Smooth muscle cell (in vitro differentiated cells): ENCODE data around the gene ARMC9. TPM values are rescaled to one million over a fixed set of nuclear protein-coding genes. Genes with fewer than 3 reads are reported as not detected.

Source experiments
- DNase-seq: peaks from one replicate; lab custom pipeline; 2025; ENCODE audit not compliant: unreplicated experiment; lab: John Stamatoyannopoulos, UW
- H2AFZ ChIP-seq: fragments of 200-600 bp; sonication (generic); 2 replicates; pipeline ENCODE4 v1.6.0; 2016; ENCODE audit warnings: antibody characterized with exemption, low read depth, mild to moderate bottlenecking
- H3F3A ChIP-seq: fragments of 200-600 bp; sonication (generic); 2 replicates; pipeline ENCODE4 v1.6.0; 2017; ENCODE audit warnings: antibody characterized with exemption, low read depth
- H3K27ac ChIP-seq: fragments of 200-600 bp; sonication (generic); 2 replicates; pipeline ENCODE4 v1.5.1; 2016; ENCODE audit warnings: low read depth, mild to moderate bottlenecking
- H3K27me3 ChIP-seq: fragments of 200-600 bp; sonication (generic); 2 replicates; pipeline ENCODE4 v1.6.1; 2016; ENCODE audit warnings: low read depth, mild to moderate bottlenecking
- H3K36me3 ChIP-seq: fragments of 200-600 bp; sonication (generic); 2 replicates; pipeline ENCODE4 v1.5.1; 2016; ENCODE audit warnings: low read depth
- H3K4me1 ChIP-seq: fragments of 200-600 bp; sonication (generic); 2 replicates; pipeline ENCODE4 v1.5.1; 2016; ENCODE audit warnings: low read depth
- H3K4me2 ChIP-seq: fragments of 200-600 bp; sonication (generic); 2 replicates; pipeline ENCODE4 v1.6.0; 2016; ENCODE audit warnings: mild to moderate bottlenecking
- H3K4me3 ChIP-seq: fragments of 200-600 bp; sonication (generic); 2 replicates; pipeline ENCODE4 v1.5.1; 2016; ENCODE audit warnings: mild to moderate bottlenecking
- H3K79me2 ChIP-seq: fragments of 200-600 bp; sonication (generic); 2 replicates; pipeline ENCODE4 v1.6.0; 2016; ENCODE audit warnings: low read depth, mild to moderate bottlenecking
- H3K9ac ChIP-seq: fragments of 200-600 bp; sonication (generic); 2 replicates; pipeline ENCODE4 v1.6.0; 2016; ENCODE audit warnings: low read depth
- H3K9me3 ChIP-seq: fragments of 200-600 bp; sonication (generic); replicated peaks from 2 replicates; pipeline ENCODE4 v1.5.1; 2016; ENCODE audit warnings: low read depth
- H4K20me1 ChIP-seq: fragments of 200-600 bp; sonication (generic); 2 replicates; pipeline ENCODE4 v1.6.0; 2016; ENCODE audit warnings: low read depth
- WGBS: methylation state at CpG from one replicate; pipeline ENCODE4 v1.1.7; 2016; ENCODE audit warnings: low lambda C conversion rate; 5-methylcytosine and 5-hydroxymethylcytosine counted together
- polyA plus RNA-seq: library from polyadenylated mRNA; unstranded; fragments of >200 nt; fragmentation: Nextera tagmentation; extraction: Ambion mirVana; gene quantifications from 2 replicates; pipeline ENCODE4 v1.2.1, GENCODE V29; 2016
- total RNA-seq: library from RNA; depleted of rRNA; stranded (reverse); fragments of >200 nt; gene quantifications from 2 replicates; pipeline ENCODE4 v1.2.3, GENCODE V29; 2014
- TF ChIP-seq, protein P1 (sequence below): fragments of 200-600 bp; sonication (generic); IDR thresholded peaks from 2 replicates; pipeline ENCODE4 v1.5.1; 2017; ENCODE audit warnings: borderline replicate concordance, mild to moderate bottlenecking, antibody characterized with exemption; ENCODE audit not compliant: insufficient read depth, poor library complexity, severe bottlenecking

Gene ARMC9
- total and polyA plus RNA-seq, 2 experiments from 2014 or later = 34.7 to 51.0 TPM

DNA sequence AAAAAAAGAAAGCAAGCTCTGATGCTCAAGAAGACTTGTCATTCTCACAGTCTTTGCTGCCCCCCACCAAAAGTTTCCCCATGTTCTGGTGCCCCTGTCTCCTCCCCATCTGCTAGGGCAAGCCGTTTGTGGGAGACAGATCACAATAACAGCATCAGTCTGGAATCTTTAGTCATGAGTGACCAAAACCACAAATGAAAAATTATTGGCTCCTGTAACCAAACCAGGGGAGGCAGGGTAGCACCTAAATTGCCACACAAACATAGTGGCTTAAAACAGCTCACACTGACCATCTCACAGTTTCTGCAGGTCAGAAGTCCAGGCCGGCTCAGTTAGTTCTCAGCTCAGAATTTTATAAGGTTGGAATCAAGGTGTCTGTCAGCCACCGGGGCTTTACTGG, 188.0 kb downstream of the ARMC9 start:
- DNase-seq = no peak
- no peaks in the 10 kb centered on the region for H3K36me3 ChIP-seq
- no peaks in the 10 kb centered on the region for H4K20me1 ChIP-seq
- no peaks in the 10 kb centered on the region for H3K79me2 ChIP-seq
- no peak overlapping the region for H2AFZ ChIP-seq
- no peaks in the 10 kb centered on the region for H3F3A ChIP-seq
- no peaks in the 10 kb centered on the region for H3K4me1 ChIP-seq
- H3K9me3 ChIP-seq = no peaks in the 10 kb centered on the region
- no peak overlapping the region for H3K4me3 ChIP-seq
- no peak overlapping the region for H3K9ac ChIP-seq
- H3K27ac ChIP-seq = no peak overlapping the region
- H3K4me2 ChIP-seq = no peak overlapping the region
- WGBS = 61% methylated on average over 3 of the region's 3 CpGs
- no peaks in the 10 kb centered on the region for H3K27me3 ChIP-seq
- TF ChIP-seq, protein P1, sequence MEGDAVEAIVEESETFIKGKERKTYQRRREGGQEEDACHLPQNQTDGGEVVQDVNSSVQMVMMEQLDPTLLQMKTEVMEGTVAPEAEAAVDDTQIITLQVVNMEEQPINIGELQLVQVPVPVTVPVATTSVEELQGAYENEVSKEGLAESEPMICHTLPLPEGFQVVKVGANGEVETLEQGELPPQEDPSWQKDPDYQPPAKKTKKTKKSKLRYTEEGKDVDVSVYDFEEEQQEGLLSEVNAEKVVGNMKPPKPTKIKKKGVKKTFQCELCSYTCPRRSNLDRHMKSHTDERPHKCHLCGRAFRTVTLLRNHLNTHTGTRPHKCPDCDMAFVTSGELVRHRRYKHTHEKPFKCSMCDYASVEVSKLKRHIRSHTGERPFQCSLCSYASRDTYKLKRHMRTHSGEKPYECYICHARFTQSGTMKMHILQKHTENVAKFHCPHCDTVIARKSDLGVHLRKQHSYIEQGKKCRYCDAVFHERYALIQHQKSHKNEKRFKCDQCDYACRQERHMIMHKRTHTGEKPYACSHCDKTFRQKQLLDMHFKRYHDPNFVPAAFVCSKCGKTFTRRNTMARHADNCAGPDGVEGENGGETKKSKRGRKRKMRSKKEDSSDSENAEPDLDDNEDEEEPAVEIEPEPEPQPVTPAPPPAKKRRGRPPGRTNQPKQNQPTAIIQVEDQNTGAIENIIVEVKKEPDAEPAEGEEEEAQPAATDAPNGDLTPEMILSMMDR = no peak

DNA sequence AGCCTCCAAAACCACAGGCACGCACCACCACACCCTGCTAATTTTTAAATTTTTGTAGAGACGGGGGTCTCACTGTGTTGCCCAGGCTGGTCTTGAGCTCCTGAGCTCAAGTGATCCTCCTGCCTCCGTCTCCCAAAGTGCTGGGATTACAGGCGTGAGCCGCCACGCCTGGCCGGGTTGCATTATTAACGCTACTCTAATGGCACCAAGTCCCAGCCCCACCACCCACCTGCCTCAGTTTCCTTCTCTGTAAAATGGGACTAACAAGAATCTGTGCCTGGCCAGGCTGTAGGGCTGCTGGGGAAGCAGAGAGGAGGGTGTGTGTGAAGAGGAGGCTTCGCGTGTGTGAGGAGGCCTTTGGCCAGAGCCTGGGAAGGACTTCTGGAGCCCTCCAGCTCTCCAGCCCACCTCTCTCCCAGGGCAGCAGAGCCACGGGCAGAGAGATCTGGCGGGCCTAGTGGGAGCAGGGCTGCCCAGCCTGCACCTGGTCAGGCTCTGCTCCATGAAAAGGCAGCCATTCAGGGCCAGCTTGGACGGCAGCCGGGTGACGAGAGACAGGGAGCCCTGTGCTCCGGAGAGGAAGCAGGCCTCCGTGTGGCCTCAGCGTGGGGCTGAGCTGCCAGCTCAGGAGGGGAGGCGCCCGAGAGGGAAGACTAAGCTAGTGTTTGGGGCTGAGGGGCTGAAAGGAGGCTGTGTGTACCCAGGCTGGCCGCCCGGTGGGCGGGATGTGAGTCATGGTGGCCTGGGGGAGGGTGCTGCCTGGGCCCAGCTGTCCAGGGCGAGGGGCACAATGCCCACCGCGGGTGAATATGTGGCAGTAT, 189.7 kb downstream of the ARMC9 start:
- Histone ChIP-seq H3K27ac (peak overlapping the region; percentile 52), H3K36me3 (no peaks in the 10 kb centered on the region), H4K20me1 (no peaks in the 10 kb centered on the region), H3K79me2 (no peaks in the 10 kb centered on the region), H3K4me2 (peak overlapping the region; percentile 65), H3F3A (no peaks in the 10 kb centered on the region), H3K4me3 (no peak overlapping the region), H2AFZ (no peak overlapping the region), H3K9ac (no peak overlapping the region), H3K27me3 (no peaks in the 10 kb centered on the region), H3K9me3 (no peaks in the 10 kb centered on the region), H3K4me1 (no peaks in the 10 kb centered on the region)
- DNase-seq = peak; percentile 37
- 65% methylated on average over 26 of the region's 26 CpGs for WGBS
- TF ChIP-seq, protein P1 = no peak

DNA sequence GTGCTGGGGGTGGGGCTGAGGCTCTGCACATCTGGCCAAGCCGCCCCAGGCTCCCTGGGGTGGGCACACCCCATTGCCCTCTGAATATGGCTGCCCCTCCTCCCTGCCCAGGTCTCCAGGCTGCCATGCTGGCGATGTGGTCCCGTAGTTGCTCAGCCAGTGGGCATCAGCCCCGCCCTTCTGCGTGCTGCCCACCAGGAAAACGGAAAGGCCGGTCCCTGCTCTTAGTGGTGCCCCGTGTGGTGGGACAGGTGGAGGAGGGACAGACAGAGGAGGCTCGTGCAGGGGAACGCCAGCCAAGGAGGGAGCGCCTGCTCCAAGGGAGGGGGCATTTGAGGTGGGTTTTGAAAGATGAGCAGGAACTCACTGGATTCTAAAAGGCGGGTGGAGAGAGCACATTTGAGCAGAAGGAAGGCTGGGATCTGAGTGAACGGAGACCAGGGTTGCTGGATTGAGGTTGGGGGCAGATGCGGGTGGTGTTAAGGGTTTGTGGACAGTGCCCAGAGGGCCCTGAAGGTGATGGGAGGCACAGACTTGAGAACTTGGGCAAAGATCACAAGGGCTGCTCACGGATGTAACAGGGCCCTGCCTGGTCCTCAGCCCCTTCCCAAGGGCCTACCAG, 190.4 kb downstream of the ARMC9 start:
- no peak overlapping the region for H2AFZ ChIP-seq
- peak overlapping the region; percentile 65 for H3K4me2 ChIP-seq
- WGBS = 94% methylated on average over 15 of the region's 15 CpGs

More for the DNA sequence above, 190.4 kb downstream of the ARMC9 start:
- H3K36me3 ChIP-seq = no peaks in the 10 kb centered on the region
- no peaks in the 10 kb centered on the region for H3F3A ChIP-seq
- no peaks in the 10 kb centered on the region for H3K27me3 ChIP-seq
- H3K9ac ChIP-seq = no peak overlapping the region
- H3K9me3 ChIP-seq = no peaks in the 10 kb centered on the region
- no peak for DNase-seq
- no peak overlapping the region for H3K27ac ChIP-seq
- H4K20me1 ChIP-seq = no peaks in the 10 kb centered on the region
- no peaks in the 10 kb centered on the region for H3K79me2 ChIP-seq
- no peak overlapping the region for H3K4me3 ChIP-seq
- TF ChIP-seq, protein P1 = no peak
- H3K4me1 ChIP-seq = no peaks in the 10 kb centered on the region
